K562 (cell line): ENCODE data around the gene MPPED2.

Experiments used
- ELF4 ChIP-seq: fragments of 450-650 bp; formaldehyde crosslinking; IDR thresholded peaks from 2 replicates; pipeline ENCODE4 v1.4.0; 2022; ENCODE audit warnings: missing genetic modification characterization
- GATA2 ChIP-seq: sonication (generic); formaldehyde crosslinking; IDR thresholded peaks from 2 replicates; pipeline ENCODE4 v1.4.0; 2020; ENCODE audit warnings: mild to moderate bottlenecking, missing genetic modification reagents
- MAFF ChIP-seq: IDR thresholded peaks from 2 replicates; pipeline ENCODE4 v1.6.1; 2012; ENCODE audit warnings: low read length, improper control_type of control experiment
- POLR2A ChIP-seq: fragments of 450-650 bp; conservative IDR thresholded peaks from 2 replicates; pipeline ENCODE4 v1.6.1; 2016
- TF ChIP-seq, protein P1 (sequence below), 3 experiments: IDR thresholded peaks in 2 of 3; conservative IDR thresholded peaks in 1 of 3; 2 replicates each; pipeline ENCODE4 v1.5.1; 2011 to 2012; ENCODE audit warnings: low read length in 3 of 3, mild to moderate bottlenecking in 3 of 3, control low read depth in 2 of 3, improper control_type of control experiment in 1 of 3, inconsistent platforms in 1 of 3, low read depth in 1 of 3, mixed read lengths in 1 of 3, moderate library complexity in 1 of 3; ENCODE audit not compliant: insufficient read depth in 2 of 3

GRCh38 chr11:30527566-30527965 is 58.6 kb downstream of the MPPED2 start:
- no peak for TF ChIP-seq MAFF
- TF ChIP-seq, protein P1, sequence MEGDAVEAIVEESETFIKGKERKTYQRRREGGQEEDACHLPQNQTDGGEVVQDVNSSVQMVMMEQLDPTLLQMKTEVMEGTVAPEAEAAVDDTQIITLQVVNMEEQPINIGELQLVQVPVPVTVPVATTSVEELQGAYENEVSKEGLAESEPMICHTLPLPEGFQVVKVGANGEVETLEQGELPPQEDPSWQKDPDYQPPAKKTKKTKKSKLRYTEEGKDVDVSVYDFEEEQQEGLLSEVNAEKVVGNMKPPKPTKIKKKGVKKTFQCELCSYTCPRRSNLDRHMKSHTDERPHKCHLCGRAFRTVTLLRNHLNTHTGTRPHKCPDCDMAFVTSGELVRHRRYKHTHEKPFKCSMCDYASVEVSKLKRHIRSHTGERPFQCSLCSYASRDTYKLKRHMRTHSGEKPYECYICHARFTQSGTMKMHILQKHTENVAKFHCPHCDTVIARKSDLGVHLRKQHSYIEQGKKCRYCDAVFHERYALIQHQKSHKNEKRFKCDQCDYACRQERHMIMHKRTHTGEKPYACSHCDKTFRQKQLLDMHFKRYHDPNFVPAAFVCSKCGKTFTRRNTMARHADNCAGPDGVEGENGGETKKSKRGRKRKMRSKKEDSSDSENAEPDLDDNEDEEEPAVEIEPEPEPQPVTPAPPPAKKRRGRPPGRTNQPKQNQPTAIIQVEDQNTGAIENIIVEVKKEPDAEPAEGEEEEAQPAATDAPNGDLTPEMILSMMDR (IDR thresholded peaks at IDR 0.05 in 2 of 3, conservative IDR thresholded peaks at IDR 0.05 in 1 of 3; ENCODE audit: insufficient read depth in 2 of 3, low read depth in 1 of 3, low read length in 3 of 3): no peak
- TF ChIP-seq POLR2A: no peak
- TF ChIP-seq GATA2 (CRISPR knock-in tag): no peak
- no peak for TF ChIP-seq ELF4
